Activated T-helper 2 cell treated with anti-CD3 and anti-CD28 coated beads, Interferon-gamma antibody, Interleukin-2, Interleukin-4, amounts not matched to agents 10 μg/mL and 5 μg/mL and 100 μg/mL, durations not matched to agents 14 hours and 24 hours and 36 hours (primary cell): ENCODE data around the gene MBNL1. TPM values are rescaled to one million over a fixed set of nuclear protein-coding genes. Genes with fewer than 3 reads are reported as not detected.

Experiments used
- DNase-seq: peaks from one replicate; pipeline ENCODE4 v3.0.0; 2021; ENCODE audit warnings: low spot score
- H3K27ac Mint-ChIP-seq: one replicate; pipeline ENCODE4 v1.8.0; 2021; ENCODE audit warnings: mixed read lengths
- H3K27me3 Mint-ChIP-seq: one replicate; pipeline ENCODE4 v1.8.0; 2021; ENCODE audit warnings: low read depth, mixed read lengths
- H3K36me3 Mint-ChIP-seq: one replicate; pipeline ENCODE4 v1.8.0; 2021; ENCODE audit warnings: low read depth, mixed read lengths
- H3K4me1 Mint-ChIP-seq: one replicate; pipeline ENCODE4 v1.8.0; 2021; ENCODE audit warnings: low read depth, mixed read lengths
- H3K4me3 Mint-ChIP-seq: one replicate; pipeline ENCODE4 v1.8.0; 2021; ENCODE audit warnings: low read depth, mild to moderate bottlenecking, moderate library complexity, mixed read lengths
- H3K9me3 Mint-ChIP-seq: one replicate; pipeline ENCODE4 v1.8.0; 2021; ENCODE audit warnings: mixed read lengths
- intact Hi-C: fragments of 100-400 bp; cut with micrococcal nuclease; formaldehyde crosslinking; loops from one replicate; pipeline ENCODE4 v1.15.1; 2023
- total RNA-seq: library from RNA; stranded (reverse); gene quantifications from 2 replicates; pipeline ENCODE4 v1.2.3, GENCODE V29; 2022

MBNL1 gene
- total RNA-seq, 1 donor from 2014 or later, result 230 TPM

DNA sequence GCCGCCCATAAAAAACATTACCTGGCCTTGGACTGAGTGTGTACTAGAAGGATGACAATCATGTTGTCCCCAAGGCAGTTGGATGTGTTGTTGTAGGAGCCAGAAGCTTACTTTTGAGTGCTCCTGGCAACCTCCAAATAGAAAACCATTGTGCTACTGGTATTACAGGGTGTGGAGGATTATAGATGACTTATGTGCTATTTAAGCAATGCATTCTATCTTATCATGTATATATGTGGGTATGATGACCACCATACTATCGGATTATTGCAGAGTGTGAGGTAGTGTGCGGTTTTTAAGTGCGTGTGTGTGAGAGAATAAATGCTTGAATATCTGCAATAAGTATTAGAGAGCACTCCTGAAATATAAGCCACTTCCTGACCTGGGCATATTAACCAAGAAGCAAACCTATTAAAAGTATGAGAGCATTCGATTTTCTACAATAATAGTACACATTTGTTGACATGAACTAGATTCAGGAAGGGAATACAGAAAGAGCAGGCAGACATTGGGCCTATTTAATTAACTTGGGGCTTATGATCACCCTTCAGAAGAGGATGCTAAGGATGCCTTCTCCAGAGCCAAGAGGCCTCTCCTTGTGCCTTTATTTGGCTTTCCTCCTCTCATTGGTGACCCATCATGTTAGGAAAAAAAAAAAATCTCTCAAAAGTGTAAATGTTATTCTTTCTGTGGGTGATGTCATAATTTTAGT, 11.7 kb upstream of the MBNL1 start:
- intact Hi-C loops, result loop anchor here (5.0 kb wide), 4 partner anchors 75 to 1055 kb away; partner anchors contain the start of gene GPR171
- Mint-ChIP-seq H3K27ac (peak overlapping the region; percentile 95), H3K4me1 (peaks cover 82% of the 10 kb centered on the region), H3K36me3 (peaks cover 24% of the 10 kb centered on the region), H3K9me3 (peaks cover 4% of the 10 kb centered on the region), H3K4me3 (peak overlapping the region; percentile 63), H3K27me3 (no peaks in the 10 kb centered on the region)
- no peak for DNase-seq

DNA sequence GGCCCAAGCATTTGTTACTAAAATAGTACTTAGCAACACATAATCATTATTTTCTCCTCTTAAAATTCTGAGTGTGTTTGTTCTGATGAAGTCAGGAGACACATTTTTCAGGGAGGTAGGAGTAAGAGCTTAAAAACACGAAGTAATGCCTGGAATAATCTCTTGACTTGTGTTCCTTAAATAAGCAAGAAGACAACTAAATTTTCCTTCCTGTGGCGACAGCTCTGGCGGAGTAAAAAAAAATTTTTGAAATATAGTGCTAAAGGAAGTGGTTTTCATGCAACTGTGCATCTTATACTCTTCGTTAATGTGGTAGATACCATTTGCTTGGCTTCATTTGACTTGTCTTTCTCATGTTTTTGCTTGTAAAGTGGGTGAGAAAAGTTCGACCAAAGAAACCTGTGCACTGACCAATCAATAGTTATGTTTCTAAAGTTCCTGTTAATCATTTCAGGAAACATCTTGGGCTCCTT, 11.1 kb upstream of the MBNL1 start:
- no peak for DNase-seq
- H3K36me3 Mint-ChIP-seq, result peaks cover 25% of the 10 kb centered on the region
- H3K9me3 Mint-ChIP-seq, result peaks cover 4% of the 10 kb centered on the region
- peak overlapping the region; percentile 95 for H3K27ac Mint-ChIP-seq
- H3K27me3 Mint-ChIP-seq, result no peaks in the 10 kb centered on the region
- H3K4me3 Mint-ChIP-seq, result peak overlapping the region; percentile 63
- intact Hi-C loops, result loop anchor here (1.0 to 5.0 kb wide), 9 partner anchors 11 to 1055 kb away; partner anchors contain the start of genes GPR171 and MBNL1
- H3K4me1 Mint-ChIP-seq, result peaks cover 82% of the 10 kb centered on the region

DNA sequence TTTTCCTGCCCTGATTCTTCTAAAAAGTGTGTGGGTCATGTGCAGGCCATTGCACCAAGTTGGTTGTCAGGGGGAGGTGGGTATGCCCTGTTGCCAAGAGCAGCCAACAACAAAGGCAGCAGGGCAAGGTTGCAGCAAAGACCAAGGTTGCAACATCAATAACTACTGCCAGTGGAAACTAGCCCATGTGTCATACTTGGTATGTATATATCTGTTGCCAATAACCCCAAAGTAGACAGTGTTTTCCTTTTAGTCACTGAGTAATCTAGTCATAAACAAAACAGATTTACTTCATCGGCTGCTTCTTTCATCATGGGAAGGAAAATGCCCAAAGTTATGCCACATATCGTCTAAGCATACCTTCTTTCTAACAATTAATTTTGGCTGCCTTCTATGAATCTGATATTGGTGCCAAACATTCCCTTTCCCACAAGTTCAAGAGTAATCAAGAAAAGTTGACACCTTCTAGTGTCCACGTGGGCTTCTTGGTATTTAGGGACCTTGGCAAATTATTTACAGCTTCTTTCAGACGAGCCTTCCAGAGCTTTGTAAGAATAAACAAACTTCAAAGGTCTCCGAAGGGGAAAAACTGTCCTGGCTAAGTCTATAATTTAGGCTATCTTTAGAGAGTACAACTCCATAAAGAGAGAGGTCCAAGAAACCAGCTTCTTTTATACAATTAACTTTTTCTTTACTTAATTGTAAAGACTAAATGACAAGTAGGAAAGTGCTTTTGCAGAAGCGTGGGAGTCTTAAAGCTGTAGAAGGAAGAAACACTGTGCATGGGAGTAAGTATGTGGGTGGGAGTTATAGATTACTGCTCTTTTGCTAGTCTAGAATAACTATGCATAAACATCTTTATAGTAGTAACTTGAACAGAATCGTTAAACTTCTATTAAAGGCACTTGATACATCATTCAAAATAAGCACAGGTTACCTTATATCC, 10.0 kb upstream of the MBNL1 start:
- Mint-ChIP-seq H3K4me1 (peaks cover 78% of the 10 kb centered on the region), H3K27ac (peak overlapping the region; percentile 97), H3K27me3 (no peaks in the 10 kb centered on the region), H3K36me3 (peaks cover 21% of the 10 kb centered on the region), H3K9me3 (peaks cover 1% of the 10 kb centered on the region), H3K4me3 (peak overlapping the region; percentile 74)
- intact Hi-C loops, result loop anchor here (1.0 to 5.0 kb wide), 9 partner anchors 10 to 1056 kb away; partner anchors contain the start of genes GPR171 and MBNL1
- DNase-seq, result peak; percentile 49

DNA sequence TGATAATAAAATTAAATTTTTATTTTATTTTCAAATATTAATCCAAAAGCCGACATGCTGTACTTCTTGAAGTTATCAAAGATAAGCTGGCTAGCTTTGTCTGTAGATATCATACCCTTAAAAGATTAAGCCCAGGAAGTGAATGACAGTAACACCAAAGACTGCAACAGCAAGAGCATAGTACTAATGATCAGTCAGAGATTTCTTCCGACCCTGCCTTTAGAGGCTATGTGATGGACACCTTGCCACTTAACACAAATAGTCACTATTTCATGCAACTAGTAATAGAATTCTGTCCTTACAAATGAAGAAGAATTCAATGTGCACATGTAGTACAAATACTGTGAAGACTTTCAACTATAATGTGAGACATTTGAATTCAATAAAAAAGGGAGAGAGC, 9.3 kb upstream of the MBNL1 start:
- no peak for DNase-seq
- H3K4me1 Mint-ChIP-seq, result peaks cover 78% of the 10 kb centered on the region
- H3K9me3 Mint-ChIP-seq, result no peaks in the 10 kb centered on the region
- intact Hi-C loops, result loop anchor here (2.0 to 5.0 kb wide), 6 partner anchors 15 to 1057 kb away; partner anchors contain the start of gene GPR171
- no peaks in the 10 kb centered on the region for H3K27me3 Mint-ChIP-seq
- peaks cover 23% of the 10 kb centered on the region for H3K36me3 Mint-ChIP-seq
- peak overlapping the region; percentile 34 for H3K4me3 Mint-ChIP-seq
- peak overlapping the region; percentile 74 for H3K27ac Mint-ChIP-seq

DNA sequence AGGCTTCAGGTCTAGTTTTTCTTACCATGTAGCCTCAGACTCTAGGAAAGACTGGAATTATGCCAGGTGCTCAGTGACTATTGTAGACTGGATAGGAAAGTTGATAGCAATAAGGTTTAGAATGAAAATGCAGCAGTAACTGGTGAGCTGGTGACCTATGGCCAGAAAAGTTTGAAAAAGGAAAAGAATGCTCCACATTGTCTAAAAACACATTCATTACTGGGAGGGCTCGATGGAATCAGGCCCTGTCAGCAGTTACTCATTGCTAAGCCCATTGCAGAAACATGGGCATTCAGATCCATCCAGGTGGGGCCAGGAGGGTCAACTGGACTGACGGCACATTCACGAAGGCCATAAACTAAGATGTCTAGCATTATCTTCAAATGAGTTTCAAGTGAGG, 8.7 kb upstream of the MBNL1 start:
- Mint-ChIP-seq H3K27ac (peak overlapping the region; percentile 27), H3K4me3 (no peak overlapping the region), H3K9me3 (no peaks in the 10 kb centered on the region), H3K36me3 (peaks cover 24% of the 10 kb centered on the region), H3K4me1 (peaks cover 76% of the 10 kb centered on the region), H3K27me3 (no peaks in the 10 kb centered on the region)
- intact Hi-C loops, result no loop called here
- no peak for DNase-seq

DNA sequence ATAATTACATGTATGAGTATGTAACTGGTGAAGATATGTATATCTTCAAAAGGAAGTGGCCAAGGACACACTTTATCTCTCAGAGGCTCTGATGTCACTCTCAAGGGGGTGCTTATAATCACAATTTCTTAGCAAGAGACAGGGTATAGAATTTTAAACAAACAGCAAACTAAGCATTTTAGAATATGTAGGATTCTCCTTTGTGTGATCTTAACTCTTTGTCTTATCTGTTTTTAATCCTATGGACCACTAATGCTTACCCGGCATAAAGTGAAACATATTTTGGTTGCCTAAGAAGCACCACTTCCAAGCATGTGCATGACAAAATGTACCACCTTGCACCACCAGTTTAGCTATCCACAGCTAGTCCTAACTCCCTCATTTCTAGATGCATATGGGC, 8.2 kb upstream of the MBNL1 start:
- Mint-ChIP-seq H3K4me1 (peaks cover 74% of the 10 kb centered on the region), H3K27me3 (no peaks in the 10 kb centered on the region), H3K36me3 (peaks cover 24% of the 10 kb centered on the region), H3K9me3 (no peaks in the 10 kb centered on the region), H3K27ac (no peak overlapping the region), H3K4me3 (no peak overlapping the region)
- intact Hi-C loops, result no loop called here
- DNase-seq, result no peak

DNA sequence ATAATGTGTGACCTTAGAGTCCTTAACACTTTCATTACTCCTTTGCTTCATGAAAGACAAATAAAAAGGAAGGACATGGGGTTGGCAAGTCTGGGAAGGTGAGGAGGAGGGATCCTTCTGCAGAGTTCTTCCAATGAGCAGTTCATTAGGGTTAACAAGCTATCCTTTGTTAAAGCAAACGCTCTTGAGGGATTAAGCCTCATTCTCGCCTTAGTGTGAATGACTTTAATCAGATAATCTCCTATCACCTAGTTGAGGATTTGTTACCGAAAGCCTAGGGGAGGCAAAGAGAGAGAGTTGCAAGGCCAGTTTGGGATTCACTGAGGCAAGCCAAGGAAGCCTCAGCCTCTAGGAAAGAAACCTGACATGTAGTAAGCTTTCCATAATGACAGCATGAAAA, 7.4 kb upstream of the MBNL1 start:
- DNase-seq, result no peak
- no peaks in the 10 kb centered on the region for H3K27me3 Mint-ChIP-seq
- no peak overlapping the region for H3K4me3 Mint-ChIP-seq
- no peaks in the 10 kb centered on the region for H3K9me3 Mint-ChIP-seq
- intact Hi-C loops, result no loop called here
- peaks cover 24% of the 10 kb centered on the region for H3K36me3 Mint-ChIP-seq
- peaks cover 71% of the 10 kb centered on the region for H3K4me1 Mint-ChIP-seq
- peak overlapping the region; percentile 20 for H3K27ac Mint-ChIP-seq

DNA sequence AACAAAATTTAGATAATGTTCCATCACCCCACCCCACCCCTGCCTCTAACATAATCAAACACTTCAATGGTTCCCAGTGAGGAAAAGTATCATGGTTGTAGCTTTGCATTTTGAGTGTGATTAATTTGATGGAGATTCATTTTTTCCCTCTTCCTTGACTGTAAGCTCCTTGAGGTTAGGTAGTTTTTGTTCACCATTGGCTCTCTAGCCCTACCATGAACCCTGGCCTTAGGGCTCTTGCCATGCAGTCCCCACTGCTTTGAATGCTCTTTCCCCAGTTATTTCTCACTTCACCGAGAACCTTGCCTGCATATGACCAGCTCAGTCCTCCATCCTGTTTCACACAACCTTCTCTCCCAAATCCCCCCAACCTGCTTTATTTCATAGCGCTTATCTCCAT, 5.0 kb upstream of the MBNL1 start:
- no peaks in the 10 kb centered on the region for H3K27me3 Mint-ChIP-seq
- no peak overlapping the region for H3K4me3 Mint-ChIP-seq
- H3K36me3 Mint-ChIP-seq, result peaks cover 24% of the 10 kb centered on the region
- H3K9me3 Mint-ChIP-seq, result no peaks in the 10 kb centered on the region
- peak overlapping the region; percentile 81 for H3K27ac Mint-ChIP-seq
- no peak for DNase-seq
- intact Hi-C loops, result no loop called here
- H3K4me1 Mint-ChIP-seq, result peaks cover 68% of the 10 kb centered on the region

DNA sequence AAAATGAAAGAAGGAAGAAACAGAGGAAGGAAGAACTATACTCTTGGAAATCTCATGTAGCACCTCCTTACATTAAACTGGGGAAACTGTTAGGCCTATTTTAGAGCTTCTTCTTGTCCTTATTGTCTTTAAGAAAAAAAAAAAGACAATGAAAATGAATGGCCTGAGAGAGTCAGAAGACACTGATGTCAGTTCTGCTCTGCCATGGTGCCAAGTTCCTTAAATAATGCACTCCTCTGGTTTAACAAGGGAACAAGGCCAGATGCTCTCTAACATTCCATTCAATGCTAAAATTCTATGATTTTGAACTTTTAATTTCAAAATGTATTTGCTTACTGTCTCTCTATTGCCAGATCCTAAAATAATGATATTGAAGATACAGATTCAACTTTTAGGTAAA, 4.4 kb upstream of the MBNL1 start:
- Mint-ChIP-seq H3K27ac (peak overlapping the region; percentile 81), H3K9me3 (no peaks in the 10 kb centered on the region), H3K27me3 (no peaks in the 10 kb centered on the region), H3K4me1 (peaks cover 63% of the 10 kb centered on the region), H3K4me3 (no peak overlapping the region), H3K36me3 (peaks cover 24% of the 10 kb centered on the region)
- no peak for DNase-seq
- intact Hi-C loops, result no loop called here

DNA sequence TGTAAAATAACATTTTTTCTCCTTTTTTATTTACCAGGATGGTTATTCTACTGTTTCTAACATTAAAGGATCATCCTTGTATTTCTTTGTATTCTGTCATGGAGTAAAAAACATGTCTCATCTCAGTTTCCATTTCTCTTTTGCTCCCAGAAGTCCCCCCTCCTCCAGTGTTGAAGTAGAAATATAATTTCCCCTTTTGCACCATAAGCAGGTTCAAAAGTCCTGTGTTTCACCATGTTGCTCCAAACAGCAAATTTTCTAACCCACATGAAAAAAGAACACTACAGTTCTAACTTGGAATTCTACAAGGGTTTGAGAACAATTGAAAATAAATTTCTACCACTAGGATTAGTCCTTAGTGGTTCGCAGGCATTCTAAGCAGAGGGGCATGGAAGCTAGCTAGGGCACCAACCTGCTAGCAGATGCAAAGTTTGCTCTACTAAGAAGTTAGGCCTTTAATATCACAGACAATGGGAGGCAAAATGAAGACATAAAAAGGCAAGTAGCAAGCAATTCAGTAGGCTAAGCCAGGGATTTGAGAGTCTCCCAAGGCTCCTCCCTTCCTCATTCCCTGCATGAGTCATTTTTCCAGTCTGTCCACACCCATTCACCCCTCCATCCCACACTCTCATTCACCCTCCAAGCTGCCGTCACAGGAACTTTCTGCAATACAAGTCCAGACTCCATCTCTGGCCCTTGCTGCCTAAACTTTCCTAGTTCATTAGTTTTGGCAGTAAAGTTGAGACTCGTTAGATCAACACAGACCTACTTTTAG, 2.3 kb upstream of the MBNL1 start:
- H3K4me1 Mint-ChIP-seq, result peaks cover 52% of the 10 kb centered on the region

DNA sequence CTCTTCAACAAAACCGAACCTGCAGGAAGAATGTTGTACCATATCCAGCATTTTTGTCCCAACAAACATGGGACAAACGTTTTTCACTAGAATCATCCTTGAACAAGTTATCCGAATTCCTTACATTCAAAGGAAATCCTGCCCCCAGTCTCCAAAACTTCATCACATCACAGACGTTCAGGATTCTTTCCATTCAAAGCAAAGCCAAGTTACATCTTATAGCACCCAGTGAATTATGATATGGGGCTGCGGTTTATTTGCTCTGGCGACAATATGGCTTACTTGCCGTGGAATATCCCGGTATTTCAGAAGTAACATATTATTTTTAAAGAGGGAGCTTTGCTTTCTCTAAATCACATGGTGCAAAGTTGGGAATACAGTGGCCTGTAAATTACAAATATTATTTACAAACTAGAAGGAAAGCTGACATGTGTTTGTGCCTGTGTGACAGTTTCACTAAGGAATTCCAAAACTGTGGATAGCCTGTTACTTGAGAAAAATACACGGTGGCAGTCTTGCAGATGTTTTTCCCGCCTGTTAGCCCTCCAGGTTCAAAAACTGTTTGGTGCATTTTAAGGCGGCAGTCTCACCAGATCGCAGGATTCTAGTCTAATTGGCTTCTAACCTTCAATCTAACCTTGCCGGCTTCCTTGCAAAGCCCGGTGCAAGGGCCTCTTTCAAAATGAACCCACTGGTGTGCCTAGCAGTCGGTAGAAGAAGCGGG, 736 bp upstream of the MBNL1 start:
- H3K27me3 Mint-ChIP-seq, result no peaks in the 10 kb centered on the region
- no peak for DNase-seq
- peaks cover 42% of the 10 kb centered on the region for H3K36me3 Mint-ChIP-seq
- H3K4me1 Mint-ChIP-seq, result peaks cover 53% of the 10 kb centered on the region
- intact Hi-C loops, result loop anchor here (1.0 to 5.0 kb wide), 6 partner anchors 10 to 1506 kb away; partner anchors contain the start of genes RAP2B and SIAH2
- H3K27ac Mint-ChIP-seq, result peak overlapping the region; percentile 96
- no peaks in the 10 kb centered on the region for H3K9me3 Mint-ChIP-seq
- H3K4me3 Mint-ChIP-seq, result peak overlapping the region; percentile 89

More for the DNA sequence above, 2.3 kb upstream of the MBNL1 start:
- intact Hi-C loops, result loop anchor here (5.0 kb wide), 3 partner anchors 194 to 1504 kb away; partner anchors contain the start of genes RAP2B and SIAH2
- Mint-ChIP-seq H3K27ac (peak overlapping the region; percentile 96), H3K4me3 (peak overlapping the region; percentile 89), H3K9me3 (no peaks in the 10 kb centered on the region), H3K36me3 (peaks cover 37% of the 10 kb centered on the region), H3K27me3 (no peaks in the 10 kb centered on the region)
- DNase-seq, result no peak
